Cortex of kidney (tissue), 1 donor: Measurements from ENCODE around the gene E2F3.

ENCODE experiments used
- DNase-seq: peaks from one replicate; lab custom pipeline; 2025; lab: John Stamatoyannopoulos, UW

Gene E2F3

GRCh38 chr6:20533746-20534294, 132.1 kb downstream of the E2F3 start:
- DNase-seq = no peak

- no peak for DNase-seq
Observed at GRCh38 chr6:20534295-20535262, 132.9 kb downstream of the E2F3 start, which contains the start of gene CDKAL1. CDKAL1 (plus strand) TSS chr6:20534457; CDS start chr6:20546351, 11,894 bp downstream.

GRCh38 chr6:20538131-20538662, 136.5 kb downstream of the E2F3 start:
- DNase-seq = no peak

- no peak for DNase-seq
Observed at GRCh38 chr6:20538907-20539306, 137.2 kb downstream of the E2F3 start.

DNA sequence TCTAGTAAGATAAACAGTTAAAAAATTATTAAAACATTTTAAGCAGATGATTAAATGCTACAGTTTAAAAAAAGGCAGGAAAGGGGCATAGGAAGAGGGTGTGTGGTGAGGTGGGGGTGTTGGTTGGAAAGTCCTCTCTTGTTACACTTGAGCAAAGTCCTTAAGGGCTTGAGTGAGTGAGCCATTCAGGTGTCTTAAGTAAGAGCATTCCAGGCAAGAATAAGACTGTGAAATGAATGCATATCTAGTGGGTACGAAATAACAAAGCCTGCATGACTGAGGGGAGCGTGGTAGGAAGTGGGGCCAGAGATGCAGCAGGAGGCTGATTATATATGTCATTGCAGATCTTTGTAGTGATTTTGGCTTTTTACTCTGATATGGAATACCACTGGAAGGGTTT, 137.7 kb downstream of the E2F3 start:
- DNase-seq = no peak

DNA sequence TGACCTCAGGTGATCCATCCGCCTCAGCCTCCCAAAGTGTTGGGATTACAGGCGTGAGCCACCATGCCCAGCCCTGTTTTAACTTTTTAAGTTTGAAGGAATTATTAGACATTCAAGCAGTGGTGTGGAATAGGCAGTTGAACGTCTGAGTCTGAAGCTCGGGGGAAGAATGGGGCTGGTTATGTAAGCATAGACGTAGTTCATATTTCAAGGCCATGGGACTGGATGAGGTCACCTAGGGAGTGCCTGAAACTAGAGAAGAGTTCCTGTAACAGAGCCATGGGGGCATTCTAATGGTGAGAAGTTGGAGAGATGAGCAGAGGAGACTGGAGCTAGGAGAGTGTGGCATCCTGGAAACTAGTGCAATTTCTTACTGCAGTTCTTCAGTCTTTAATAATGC, 139.0 kb downstream of the E2F3 start:
- no peak for DNase-seq

DNA sequence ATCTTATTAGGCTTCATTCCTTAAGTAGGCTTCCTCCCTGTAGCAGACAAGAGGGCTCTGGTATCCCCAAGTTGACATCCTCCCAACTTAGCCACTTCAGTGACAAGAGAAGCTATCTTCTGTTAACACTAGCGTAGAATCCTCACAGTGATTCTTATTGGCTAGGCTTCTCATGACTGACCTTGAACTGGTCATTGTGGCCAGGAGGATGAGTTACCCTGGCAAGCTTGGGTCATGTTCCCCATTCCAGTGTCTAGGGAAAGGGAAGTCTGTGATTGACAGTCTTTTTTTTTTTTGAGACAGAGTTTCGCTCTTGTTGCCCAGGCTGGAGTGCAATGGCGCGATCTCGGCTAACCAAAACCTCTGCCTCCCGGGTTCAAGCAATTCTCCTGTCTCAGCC, 139.7 kb downstream of the E2F3 start:
- DNase-seq = no peak

DNA sequence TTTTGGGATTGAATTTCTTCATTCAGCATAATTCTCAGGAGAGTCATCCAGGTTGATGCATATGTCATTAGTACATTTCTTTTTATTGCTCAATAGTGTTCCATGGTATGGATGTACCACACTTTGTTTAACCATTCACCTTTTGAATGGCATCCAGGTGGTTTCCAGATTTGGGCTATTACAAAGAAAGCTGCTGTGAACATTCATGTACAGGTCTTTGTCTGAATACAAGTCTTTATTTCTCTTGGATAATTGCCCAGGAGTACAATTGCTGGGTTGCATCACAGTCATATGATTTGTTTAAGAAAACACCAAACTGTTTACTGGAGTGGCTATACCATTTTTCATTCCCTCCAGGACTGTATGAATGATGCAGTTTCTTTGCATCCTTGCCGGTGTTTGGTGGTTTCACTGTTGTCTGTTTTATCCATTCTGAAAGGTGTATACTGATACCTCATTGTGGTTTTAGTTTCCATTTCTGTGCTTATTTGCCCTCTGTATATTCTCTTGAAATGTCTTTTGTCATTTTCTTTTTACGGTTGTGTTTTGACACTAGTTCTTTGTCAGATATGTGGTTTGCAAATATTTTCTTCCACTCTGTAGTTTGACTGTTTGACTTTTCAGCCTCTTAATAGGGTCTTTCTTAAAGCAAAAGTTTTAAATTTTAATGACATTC, 141.4 kb downstream of the E2F3 start:
- no peak for DNase-seq
